ENCODE measurements around the gene LGSN.
"Not testable (repeated sequence)": the region's sequence is repeated elsewhere in the genome, so short reads cannot be mapped to it uniquely, and the experiment has no call there.

LGSN gene

DNA sequence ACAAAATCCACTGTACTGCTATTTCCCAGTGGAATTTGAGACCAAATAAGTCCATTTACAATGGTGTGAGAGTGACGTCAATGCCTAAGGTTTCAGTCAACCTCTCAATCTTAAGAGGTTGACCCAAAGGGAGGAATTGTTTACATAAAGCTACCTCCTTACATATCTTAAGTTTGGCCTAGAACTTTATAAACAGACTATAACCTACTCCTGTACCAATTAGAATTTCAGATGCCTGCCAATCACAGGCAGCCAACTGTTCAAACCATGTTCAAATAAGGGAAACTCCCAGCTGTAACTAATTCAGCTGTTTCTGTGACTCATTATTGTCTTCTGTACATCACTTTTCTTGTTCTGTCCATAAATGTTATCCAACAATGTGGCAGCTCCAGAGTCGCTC is 14.5 kb downstream of the LGSN start:
- DNase-seq, result no peak

DNA sequence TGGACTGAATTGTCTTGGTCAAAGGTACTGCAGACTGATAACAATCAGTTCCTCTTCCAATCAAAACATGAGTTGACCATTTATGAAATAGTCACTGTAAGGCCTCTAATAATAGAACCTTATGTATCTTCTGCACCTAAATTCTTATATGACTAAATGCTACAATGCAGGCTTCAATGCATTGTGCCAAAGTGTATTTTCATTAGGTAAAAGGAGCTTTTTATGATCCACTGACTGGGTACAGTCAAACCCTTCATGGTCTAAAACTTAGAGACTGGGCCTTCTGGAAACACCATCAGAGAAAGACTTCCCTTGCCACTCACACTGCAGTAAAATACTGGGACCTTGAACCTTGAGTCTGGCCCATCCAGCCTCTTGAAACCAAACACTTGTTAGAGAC is 16.3 kb downstream of the LGSN start:
- DNase-seq, result no peak

DNA sequence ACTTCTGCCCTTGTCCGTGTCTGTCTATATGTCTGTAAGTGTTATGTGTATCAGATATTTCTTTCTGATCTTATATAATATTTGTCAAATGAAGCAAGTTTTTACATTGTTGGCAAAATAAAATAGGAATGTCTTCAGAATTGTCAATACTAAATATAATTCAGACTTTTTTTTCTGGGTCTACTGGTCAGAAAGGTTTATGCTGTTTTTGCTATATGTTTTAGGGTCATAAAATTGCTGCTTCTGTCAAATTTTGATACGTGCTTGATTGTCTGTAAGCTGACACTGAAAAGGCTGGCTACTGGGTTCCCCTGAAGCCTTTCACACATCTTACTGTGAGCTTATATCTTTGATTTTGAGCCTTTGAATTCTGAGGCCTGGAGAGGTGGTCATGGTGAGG is 20.1 kb downstream of the LGSN start:
- DNase-seq, result no peak

DNA sequence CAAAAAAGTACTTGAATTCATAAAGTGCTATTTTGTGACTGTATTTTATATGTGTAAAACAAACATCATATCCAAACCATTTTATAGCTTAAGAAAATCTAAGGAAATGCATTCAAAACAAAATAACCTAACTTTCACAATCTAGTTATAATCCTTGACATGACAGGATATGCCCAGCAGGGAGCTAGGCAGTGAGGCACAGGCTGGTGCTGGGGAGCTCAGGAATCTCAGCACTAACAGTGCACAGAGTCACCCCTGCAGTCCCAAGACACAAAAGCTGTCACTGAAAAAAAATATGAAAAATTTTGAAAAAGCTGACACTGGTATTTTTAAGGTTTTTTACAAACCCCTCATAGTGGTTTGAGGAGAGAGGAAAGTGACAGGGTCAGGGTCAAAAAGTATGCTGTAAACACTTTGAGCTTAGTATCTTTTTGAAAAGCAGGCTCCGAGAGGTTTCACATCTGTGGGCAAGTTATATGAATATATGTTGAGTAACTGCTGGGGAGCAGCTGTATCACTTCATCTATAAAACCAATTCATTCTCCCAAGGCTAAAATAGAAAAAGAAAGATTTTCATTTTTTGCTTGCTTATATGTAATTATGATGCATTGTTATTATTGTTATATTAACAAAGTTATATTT is 24.1 kb downstream of the LGSN start:
- DNase-seq, result no peak

DNA sequence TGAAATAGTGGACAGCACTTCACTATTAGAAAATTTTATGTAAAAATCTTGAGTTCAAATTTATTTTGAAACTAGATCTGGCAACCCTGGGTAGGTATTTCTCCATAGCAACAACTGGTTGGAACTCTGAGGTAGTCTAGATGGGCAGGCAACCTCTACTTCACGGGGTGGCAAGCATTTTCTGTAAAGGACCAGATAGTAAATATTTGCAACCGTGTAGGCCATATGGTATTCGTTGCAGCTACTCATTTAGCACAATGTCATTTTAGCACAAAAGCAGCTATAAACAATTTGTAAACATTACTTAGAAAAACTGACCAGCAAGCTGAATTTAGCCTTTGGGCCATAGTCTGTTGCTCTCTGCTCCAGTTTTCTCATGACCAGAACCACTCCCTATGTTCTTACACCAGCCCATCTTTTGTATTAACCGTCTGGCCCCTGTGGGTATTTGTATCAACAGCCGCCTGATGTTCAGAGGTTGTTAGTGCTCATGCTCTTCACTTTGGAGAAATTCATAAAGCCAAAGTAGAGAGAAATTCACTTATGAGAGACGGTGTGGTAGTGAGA is 29.2 kb downstream of the LGSN start:
- no peak for DNase-seq

DNA sequence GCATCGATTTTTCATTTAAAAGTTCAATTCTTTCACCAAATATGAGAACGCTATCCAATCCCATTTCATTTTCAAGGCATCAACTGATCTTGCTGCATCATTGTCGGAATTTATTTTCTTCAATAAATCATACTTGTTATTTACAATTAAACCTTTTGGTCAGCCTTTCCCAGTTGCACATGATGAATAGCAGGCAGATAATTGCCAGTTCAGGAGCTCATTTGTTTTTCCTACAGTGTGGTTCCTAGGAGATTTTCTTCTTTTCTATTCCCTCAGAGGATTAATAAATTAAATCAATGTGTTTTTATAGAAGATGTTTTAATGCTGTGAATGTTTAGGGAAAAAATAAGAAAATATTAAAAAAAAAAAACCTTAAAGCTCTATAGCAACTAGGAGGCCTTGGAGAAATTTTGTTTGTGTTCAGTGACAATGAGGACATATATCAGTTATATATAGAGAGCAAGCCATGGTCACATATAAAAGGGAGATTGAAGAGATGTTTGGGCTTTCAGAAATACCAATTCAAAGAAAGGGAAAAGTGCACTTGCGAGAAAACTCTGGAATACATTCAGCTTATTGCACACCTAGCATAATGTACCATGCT is 30.4 kb downstream of the LGSN start:
- DNase-seq, result no peak

DNA sequence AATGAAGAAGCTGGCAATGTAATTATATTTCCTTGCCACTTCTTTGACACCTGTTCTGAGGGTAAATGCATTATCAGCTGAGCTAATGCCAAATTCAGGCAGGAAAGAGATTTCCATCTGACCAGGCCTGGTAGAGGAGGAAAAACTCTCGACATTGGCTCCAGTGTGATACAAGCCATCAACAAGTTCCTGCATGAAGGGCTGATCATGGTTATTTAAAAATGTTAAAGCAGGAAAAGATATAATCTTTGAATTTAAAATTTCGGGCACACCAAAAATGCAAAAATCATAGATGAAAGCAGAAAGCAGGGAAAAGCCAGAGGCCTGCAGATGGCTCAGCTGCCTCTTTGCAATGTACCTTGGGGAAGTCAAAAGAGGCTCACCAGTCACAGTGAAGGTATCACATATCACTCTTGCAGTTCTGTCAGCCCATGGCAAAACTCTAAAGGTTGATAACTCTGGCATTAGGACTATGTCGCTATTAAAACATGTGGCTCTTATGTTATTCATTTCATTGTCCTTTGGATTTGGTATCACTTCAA is 39.1 kb downstream of the LGSN start:
- DNase-seq, result no peak

DNA sequence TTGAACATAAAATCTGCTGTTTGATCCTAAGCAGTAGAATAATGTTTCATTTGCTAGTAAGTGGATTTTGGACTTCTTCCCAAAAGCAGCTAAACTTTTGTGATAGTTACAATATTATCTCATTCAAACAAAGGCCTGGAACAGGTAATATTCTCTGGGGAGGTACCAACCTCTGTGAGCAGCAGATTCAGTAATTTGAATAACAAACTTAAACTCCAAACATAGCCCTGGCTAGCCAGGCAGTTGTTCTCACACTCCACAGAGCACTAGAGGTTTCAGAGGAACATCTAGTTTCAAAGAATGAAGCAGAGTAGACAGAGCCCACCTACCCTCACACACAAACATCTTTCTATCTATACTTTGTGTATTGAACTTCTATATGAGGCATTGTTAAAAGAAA is 40.9 kb downstream of the LGSN start:
- no peak for DNase-seq

DNA sequence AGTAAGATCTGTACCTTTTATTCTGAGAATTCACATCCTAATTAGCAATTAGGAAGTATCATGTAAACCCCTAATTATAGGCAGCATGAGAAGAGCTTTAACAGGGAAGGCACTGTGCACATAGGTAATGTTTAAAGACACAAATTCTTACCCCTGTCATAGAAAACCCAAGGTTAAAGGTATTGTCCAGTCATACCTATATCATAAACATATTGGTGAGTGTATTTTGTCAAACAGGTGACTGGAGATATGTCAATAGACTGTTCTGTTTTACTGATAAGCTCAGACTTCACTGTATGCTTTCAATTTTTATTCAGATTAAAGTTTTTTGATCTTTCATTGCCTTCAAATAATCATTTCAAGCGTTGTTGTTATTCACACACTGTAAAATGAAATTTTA is 43.8 kb downstream of the LGSN start:
- no peak for DNase-seq

DNA sequence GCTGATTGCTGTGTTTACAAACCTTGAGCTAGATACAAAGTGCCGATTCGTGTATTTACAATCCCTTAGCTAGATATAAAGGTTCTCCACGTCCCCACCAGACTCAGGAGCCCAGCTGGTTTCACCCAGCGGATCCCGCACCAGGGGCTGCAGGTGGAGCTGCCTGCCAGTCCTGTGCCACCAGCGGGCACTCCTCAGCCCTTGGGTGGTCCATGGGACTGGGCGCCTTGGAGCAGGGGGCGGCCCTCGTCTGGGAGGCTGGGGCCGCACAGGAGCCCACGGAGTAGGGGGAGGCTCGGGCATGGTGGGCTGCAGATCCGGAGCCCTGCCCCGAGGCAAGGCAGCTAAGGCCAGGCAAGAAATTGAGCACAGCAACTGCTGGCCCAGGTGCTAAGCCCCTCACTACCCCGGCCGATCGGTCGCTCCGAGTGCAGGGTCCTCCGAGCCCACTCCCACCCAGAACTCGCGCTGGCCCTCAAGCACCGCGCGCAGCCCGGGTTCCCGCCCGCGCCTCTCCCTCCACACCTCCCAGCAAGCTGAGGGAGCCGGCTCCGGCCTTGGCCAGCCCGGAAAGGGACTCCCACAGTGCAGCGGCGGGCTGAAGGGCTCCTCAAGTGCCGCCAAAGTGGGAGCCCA is 44.9 kb downstream of the LGSN start:
- not testable (repeated sequence) for DNase-seq

DNA sequence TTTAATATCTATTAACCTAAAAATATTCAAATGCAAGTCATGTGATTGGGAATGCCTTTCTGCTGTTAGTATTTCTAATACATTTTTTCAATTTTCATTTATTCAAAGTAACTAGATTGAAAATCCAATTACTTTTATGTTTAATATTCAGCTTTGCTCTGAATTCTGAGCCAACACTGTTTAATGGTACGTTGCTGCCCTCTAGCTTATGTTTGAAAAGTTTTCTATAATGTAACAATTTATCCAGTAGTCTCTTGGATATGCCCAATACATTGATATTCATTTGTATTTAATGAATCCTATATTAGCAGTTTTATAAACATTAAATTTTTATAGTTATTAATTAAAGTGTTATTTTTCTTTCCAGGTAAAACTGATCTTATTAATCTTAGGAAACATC is 47.4 kb downstream of the LGSN start:
- DNase-seq, result peak; percentile 26

DNA sequence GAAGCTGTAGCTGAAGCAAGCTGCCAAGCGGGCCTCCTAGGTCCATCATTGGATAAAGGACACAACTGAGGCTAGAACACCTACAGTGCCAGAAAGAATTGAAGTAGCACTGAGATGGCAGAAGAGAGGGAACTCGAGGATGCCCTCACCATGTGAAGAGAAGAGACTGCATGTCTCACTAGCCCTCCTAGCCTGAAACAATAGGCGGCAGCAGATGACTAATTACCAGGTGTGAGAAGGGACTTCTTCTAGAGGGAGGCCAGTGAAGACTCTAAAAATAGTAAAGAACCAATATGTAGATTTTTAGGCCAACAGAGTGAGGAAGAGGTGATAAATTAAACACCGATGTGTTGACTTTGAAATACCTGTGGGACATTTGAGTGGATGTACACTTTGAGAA is 50.3 kb downstream of the LGSN start:
- DNase-seq, result no peak

DNA sequence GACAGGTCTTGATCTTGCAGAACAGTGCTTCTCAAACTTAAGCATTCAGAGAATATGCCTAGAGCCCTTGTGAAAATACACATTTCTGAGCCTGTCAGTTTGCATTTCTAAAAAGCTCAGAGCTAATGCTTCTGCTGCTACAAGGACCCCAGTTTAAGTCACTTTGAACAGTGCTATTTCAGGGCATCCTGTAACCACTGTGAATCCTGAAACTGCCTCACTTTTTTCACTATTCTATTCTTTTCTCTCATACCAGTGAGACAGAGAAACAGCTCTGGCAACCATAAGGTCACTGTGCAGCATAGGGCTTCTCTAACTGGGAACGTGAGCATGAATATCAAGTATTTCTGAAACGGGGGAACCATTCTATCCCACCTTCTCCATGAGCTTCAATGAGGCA is 51.2 kb downstream of the LGSN start:
- DNase-seq, result no peak

DNA sequence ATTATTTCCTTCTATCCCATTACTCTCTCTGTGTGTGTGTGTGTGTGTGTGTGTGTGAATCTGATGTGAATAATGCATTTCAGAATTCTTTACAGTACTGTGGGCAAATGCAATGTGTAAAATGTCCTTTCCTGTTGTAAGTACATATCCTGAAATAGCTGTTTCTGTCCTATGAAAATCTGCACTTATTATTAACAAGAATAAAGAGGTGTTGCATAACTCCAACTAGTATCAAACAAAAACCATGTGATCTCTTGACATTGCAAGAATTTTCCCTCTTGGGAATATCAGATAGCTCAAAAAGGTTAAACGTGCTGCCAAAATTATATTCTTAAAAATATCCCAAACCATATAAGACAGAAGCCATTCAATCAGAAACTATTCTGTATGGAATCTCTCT is 52.0 kb downstream of the LGSN start:
- no peak for DNase-seq

DNA sequence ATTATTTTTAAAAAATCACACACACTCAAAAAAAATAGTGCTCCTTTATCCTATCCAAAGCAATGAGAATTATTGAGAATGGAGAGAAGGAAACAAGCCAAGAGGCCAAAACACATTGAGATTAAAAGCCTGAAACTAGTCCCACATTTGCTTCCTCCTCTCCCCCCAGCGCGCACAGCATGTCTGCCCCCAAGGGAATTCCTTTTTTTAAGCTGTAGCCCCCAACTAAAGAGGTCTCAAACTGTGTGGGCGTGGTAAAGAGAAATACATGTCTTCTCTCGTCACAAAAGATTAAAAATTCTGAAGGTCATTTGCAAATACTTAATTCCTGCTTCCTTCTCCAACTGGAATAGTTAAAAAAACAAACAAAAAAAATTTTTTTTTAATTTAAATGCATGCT is 52.7 kb downstream of the LGSN start:
- DNase-seq, result no peak

DNA sequence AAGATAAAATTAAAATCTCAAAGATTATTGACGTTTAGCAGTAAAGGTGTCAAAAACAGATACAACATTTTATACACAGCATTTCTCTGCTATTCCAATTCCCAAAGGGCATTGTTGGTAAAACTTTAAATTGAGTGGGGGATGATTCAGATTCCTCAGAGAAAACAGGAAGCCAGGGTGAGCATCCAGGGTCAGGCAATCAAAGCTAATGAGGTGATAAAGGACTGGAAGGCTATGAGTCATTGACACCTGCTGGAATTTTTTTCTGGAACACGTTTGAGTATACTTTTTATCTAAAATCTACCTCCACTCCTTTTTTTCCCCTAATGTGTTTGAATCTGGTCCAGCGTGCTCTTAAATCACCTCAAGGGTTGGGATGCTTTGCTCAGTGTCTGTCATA is 56.3 kb downstream of the LGSN start:
- DNase-seq, result no peak

DNA sequence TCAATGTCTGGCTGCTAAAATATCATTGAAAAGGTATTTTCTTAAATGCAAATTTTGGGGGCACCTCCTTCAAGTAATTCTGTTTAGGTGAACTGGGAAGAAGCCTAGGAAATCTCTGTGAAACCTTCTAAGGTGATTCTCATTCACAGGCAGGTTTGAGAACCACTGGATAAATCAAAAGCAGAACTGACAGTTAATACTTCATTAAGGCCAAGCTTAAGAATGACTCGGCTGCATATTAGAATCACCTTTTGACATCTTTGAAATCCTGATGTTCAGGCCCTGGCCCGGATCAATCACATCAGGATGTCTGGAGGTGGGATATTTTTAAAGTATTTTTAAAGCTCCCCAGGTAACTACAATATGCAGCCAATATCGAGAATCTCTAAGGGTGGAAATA is 58.0 kb downstream of the LGSN start:
- DNase-seq, result no peak

DNA sequence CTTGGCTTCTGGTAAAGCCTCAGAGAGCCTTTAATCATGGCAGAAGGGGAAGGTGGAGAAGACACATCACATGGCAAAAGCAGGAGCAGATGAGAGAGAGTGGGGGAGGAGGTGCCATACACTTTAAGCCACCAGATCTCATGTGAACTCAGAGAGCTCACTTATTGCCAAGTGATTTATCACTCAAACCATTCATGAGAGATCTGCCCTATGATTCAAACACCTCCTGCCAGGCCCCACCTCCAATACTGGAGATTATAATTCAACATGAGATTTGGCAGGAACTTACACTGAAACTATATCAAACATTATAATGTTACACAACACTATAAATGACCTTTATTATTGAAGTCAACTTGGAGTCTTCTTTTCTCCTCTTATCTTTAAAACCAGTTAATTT is 60.6 kb downstream of the LGSN start:
- DNase-seq, result no peak

DNA sequence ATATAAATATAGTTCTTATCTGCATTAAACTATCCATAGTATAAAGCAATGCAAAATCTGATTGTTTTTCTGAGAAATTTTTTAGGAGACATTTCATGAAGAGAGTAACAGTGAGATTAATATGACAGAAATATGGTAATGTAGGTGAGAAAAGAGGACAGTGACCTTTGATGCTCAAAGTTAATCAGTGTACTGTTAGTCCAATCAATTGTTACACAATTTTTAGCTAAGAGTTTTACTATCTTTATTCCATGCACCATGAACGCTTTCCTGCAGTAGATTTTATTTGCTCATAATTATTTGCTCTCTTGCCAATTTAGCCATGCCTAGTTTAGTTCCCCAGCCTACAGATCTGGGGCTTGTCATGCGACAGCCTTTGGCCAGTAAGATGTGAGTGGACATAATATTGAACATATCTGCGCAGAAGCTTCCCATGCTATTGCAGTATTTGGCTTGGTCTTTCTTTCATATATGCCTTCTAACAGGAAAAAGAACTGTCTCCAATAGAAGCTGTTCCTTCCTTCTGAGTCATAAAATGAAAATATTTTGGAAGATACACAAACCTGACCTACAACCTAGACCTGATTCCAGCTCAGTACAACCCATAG is 69.8 kb downstream of the LGSN start:
- no peak for DNase-seq

DNA sequence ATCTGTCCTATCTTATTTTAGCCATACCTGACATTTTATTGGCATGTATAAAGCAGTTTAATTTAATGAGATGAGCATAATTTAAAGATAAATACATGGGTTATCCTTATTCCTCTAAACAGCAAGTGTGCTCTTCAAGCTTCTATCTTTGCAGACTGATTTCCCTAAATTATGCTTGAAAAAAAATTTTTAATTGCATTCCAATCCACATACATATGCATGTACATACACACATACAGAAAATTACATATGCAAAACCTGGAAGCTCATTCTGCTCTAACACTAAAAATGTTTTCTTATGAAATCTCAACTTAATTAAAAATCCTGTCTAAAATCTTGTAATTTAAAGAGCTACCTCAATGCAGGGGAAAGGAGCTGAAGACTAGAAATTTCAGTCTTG is 73.2 kb downstream of the LGSN start:
- DNase-seq, result no peak

DNA sequence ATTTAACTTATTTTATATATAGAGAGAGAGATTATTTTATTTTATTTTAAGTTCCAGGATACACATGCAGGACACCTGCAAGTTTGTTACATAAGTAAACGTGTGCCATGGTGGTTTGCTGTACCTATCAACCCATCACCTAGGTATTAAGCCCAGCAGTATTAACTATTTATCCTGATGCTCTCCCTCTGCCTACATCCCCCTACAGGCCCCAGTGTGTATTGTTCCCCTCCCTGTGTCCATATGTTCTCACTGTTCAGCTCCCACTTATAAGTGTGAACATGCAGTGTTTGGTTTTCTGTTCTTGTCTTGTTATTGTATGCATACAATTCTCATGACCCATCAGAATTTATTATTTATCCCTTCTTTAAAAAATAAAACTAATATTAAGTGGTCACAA is 73.9 kb downstream of the LGSN start:
- no peak for DNase-seq

DNA sequence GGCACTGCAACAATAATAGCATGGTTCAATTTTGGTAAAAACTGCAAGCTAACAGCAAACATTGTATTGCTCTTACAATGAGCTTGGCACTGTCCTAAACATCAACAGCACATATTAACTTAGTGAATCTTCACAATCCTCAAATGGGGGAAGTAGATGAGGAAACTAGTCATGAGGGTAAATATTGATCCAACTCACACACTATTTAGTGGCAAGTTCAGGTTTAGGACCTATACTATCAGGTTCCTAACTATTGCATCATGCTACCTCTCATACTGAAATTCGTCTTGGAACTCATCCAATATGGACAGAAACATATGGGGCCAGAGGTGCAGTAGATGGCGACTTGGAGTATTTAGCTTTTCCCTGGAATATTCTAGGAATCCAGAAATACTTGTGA is 74.4 kb downstream of the LGSN start:
- DNase-seq, result no peak

DNA sequence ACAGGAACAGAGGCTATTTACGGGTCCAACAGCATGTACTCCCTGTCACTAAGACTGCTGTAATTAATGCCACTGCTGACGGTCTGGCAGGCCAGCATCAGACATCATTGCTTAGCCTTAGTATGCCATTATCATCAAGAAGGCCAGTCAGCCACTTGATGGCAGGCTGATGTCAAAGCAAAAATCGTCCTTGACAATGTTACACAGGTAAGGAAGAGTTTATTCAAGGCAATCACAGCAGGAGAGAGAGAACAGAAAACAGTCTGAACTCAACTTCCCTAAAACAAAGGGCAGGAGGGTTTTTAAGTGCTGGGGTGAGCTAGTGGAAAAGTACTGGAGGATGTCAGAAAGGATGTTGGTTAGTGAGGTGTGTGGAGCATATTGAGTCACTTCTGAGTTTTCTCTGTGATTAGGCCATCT is 83.4 kb downstream of the LGSN start:
- DNase-seq, result no peak

DNA sequence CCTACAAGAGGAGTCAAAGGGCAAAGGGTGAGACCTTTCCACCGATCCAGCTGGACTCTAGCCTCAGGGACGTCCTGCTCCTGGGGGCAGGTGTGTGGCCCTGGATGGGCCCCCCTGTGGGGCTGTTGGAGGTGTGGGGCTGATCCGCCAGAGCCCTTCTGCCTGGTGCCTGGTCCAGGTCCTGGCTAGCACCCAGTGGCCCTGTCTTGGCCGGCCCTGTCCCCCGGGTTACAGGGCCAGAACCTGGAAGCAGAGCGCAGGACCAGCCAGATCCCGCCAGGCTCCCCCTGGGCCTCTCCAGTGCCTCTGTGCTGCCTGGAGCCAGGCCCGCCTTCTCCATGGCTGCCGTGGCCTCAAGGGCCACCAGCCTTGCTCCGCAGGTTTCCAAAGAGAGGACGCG is 89.3 kb downstream of the LGSN start:
- not testable (repeated sequence) for DNase-seq
